ENCODE results near the gene KIF9. TPM values are rescaled to one million over a fixed set of nuclear protein-coding genes. Genes with fewer than 3 reads are reported as not detected.

KIF9 gene
- total RNA-seq, 1 donor from 2014 or later: 4.3 TPM

DNA sequence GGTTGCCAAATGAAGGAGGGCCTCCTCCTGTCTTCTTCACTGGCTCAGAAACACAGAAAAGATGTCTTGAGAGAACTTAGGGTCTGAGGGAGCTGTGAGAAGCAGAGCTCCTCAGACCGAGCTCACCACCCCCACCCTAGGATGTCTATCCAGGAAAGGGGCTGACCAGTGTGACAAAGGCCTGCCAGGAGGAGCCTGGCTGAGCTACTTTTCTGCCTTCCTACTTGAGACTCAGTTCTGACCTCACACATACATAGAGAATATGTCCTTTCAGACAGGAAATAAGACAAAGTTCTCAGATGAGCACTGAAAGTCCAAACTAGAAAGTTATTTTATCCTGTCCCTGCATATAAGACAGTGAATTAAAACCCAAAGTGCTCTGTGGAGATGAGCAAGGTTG, 54.5 kb downstream of the KIF9 start:
- Mint-ChIP-seq H3K9me3 (ENCODE audit: low read depth) (no peaks in the 10 kb centered on the region), H3K27me3 (ENCODE audit: low read depth) (no peaks in the 10 kb centered on the region), H3K4me3 (ENCODE audit: unreplicated experiment) (no peak overlapping the region), H3K27ac (ENCODE audit: unreplicated experiment) (peak overlapping the region; percentile 8), H3K36me3 (ENCODE audit: low read depth) (no peaks in the 10 kb centered on the region), H3K4me1 (ENCODE audit: low read depth) (peaks cover 12% of the 10 kb centered on the region)
- TF ChIP-seq, protein P1, sequence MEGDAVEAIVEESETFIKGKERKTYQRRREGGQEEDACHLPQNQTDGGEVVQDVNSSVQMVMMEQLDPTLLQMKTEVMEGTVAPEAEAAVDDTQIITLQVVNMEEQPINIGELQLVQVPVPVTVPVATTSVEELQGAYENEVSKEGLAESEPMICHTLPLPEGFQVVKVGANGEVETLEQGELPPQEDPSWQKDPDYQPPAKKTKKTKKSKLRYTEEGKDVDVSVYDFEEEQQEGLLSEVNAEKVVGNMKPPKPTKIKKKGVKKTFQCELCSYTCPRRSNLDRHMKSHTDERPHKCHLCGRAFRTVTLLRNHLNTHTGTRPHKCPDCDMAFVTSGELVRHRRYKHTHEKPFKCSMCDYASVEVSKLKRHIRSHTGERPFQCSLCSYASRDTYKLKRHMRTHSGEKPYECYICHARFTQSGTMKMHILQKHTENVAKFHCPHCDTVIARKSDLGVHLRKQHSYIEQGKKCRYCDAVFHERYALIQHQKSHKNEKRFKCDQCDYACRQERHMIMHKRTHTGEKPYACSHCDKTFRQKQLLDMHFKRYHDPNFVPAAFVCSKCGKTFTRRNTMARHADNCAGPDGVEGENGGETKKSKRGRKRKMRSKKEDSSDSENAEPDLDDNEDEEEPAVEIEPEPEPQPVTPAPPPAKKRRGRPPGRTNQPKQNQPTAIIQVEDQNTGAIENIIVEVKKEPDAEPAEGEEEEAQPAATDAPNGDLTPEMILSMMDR (IDR thresholded peaks at IDR 0.05): no peak
- DNase-seq (ENCODE audit: low spot score): no peak

DNA sequence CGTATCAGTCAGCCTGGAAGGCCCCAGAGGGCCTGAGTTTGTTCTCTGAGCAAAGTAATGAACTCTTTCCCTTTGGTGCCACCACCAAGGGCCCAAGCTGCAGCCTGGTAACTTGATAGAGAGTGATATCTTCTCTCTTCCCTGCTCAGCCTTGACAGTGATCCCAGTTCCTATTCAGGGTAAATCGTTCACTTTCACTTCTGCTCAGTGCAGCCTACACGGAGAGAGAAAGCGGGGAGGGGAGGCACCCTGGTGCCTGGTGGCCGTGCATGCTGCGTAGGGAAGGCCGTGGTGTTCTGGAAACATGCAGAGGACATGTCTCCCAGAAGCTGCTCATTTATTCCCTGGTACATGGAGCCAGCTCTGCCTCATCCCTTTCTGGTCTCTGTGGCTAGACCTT, 54.9 kb downstream of the KIF9 start:
- TF ChIP-seq, protein P1 (IDR thresholded peaks at IDR 0.05): no peak
- Mint-ChIP-seq H3K36me3 (ENCODE audit: low read depth) (no peaks in the 10 kb centered on the region), H3K4me1 (ENCODE audit: low read depth) (peaks cover 12% of the 10 kb centered on the region), H3K27ac (ENCODE audit: unreplicated experiment) (no peak overlapping the region), H3K9me3 (ENCODE audit: low read depth) (no peaks in the 10 kb centered on the region), H3K27me3 (ENCODE audit: low read depth) (no peaks in the 10 kb centered on the region), H3K4me3 (ENCODE audit: unreplicated experiment) (no peak overlapping the region)
- DNase-seq (ENCODE audit: low spot score): no peak

DNA sequence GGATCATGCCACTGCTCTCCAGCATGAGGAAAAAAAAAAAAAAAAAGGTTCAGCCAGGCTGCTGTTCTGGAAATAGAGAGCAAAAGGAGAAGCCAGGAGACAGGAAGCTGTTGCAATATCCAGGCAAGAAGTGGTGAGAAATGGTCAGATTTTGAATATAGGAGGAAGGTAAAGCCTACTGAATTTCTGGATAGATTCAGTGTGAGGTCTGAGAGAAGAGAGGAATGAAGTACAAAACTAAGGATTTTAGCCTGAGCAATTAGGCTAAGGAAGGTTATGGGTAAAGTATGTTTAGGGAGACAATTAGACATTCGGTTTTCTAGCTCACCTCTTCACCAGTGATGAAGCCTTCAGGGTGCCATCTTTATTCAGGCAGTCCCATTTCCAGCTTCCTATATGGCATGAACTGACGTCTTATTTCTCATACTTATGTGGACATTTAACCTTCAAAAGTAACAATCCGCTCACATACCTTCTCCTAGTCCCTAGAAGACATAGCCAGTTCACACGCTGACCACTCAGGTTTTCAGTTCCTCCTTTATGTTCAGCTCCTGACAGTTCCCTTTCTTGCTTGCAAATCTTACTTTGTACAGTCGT, 57.2 kb downstream of the KIF9 start:
- Mint-ChIP-seq H3K4me1 (ENCODE audit: low read depth) (peaks cover 12% of the 10 kb centered on the region), H3K27me3 (ENCODE audit: low read depth) (no peaks in the 10 kb centered on the region), H3K27ac (ENCODE audit: unreplicated experiment) (peak overlapping the region; percentile 84), H3K9me3 (ENCODE audit: low read depth) (no peaks in the 10 kb centered on the region), H3K36me3 (ENCODE audit: low read depth) (peaks cover 3% of the 10 kb centered on the region), H3K4me3 (ENCODE audit: unreplicated experiment) (no peak overlapping the region)
- no peak for DNase-seq (ENCODE audit: low spot score)
- TF ChIP-seq, protein P1 (IDR thresholded peaks at IDR 0.05): no peak

DNA sequence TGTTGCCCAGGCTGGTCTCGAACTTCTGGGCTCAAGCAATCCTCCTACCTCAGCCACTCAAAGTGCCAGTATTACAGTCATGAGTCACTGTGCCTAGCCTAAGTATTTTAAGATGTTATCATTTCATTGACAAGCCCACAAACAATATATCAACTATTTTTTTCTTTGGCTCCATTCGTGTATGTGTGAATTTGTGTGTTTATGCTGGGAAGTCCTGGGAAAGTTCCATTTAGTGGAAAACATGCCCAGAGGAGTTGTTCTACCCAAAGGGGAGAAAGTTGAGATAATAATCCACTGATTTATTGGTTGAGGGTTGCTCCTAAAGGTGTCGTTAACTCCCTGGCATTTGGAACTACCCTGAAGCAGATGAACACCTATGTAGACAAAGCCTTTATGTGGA, 58.8 kb downstream of the KIF9 start:
- H3K4me1 Mint-ChIP-seq (ENCODE audit: low read depth): peaks cover 12% of the 10 kb centered on the region
- TF ChIP-seq, protein P1 (IDR thresholded peaks at IDR 0.05): no peak
- DNase-seq (ENCODE audit: low spot score): no peak
- H3K4me3 Mint-ChIP-seq (ENCODE audit: unreplicated experiment): no peak overlapping the region
- H3K27me3 Mint-ChIP-seq (ENCODE audit: low read depth): no peaks in the 10 kb centered on the region
- H3K36me3 Mint-ChIP-seq (ENCODE audit: low read depth): peaks cover 3% of the 10 kb centered on the region
- no peak overlapping the region for H3K27ac Mint-ChIP-seq (ENCODE audit: unreplicated experiment)
- H3K9me3 Mint-ChIP-seq (ENCODE audit: low read depth): no peaks in the 10 kb centered on the region

DNA sequence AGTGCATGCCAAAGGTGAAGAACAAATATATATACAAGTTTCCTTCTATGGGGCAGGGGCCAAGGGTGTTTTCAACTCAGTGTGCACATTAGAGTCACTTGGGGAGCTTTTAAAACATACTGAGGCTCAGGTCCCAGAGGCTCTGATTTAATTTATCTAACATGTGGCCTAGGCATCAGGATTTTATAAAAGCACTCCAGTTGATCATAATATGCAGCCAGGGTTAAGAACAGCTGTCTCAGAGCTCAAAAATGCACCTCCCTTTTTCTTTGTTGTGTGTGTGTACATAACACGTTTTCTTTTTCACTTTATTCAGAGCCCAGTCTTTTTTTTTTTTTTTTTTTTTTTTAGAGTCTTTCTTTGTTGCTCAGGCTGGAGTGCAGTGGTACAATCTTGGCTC, 60.8 kb downstream of the KIF9 start:
- no peak for DNase-seq (ENCODE audit: low spot score)
- no peaks in the 10 kb centered on the region for H3K27me3 Mint-ChIP-seq (ENCODE audit: low read depth)
- H3K36me3 Mint-ChIP-seq (ENCODE audit: low read depth): peaks cover 3% of the 10 kb centered on the region
- H3K9me3 Mint-ChIP-seq (ENCODE audit: low read depth): no peaks in the 10 kb centered on the region
- H3K27ac Mint-ChIP-seq (ENCODE audit: unreplicated experiment): no peak overlapping the region
- no peak overlapping the region for H3K4me3 Mint-ChIP-seq (ENCODE audit: unreplicated experiment)
- H3K4me1 Mint-ChIP-seq (ENCODE audit: low read depth): peaks cover 12% of the 10 kb centered on the region
- TF ChIP-seq, protein P1 (IDR thresholded peaks at IDR 0.05): no peak

Data from chondrocyte (in vitro differentiated cells).